Nephron progenitor cell (in vitro differentiated cells): ENCODE measurements around the gene PPM1L.

Source experiments
- DNase-seq: peaks from one replicate; pipeline ENCODE4 v3.0.0; 2021
- H3K27ac Mint-ChIP-seq: 2 replicates; pipeline ENCODE4 v1.8.0; 2021; ENCODE audit warnings: mild to moderate bottlenecking, moderate library complexity, mixed read lengths
- H3K27me3 Mint-ChIP-seq: 2 replicates; pipeline ENCODE4 v1.8.0; 2021; ENCODE audit warnings: mild to moderate bottlenecking, low read depth, mixed read lengths; ENCODE audit not compliant: poor library complexity
- H3K36me3 Mint-ChIP-seq: 2 replicates; pipeline ENCODE4 v1.8.0; 2021; ENCODE audit warnings: low read depth, mixed read lengths
- H3K4me1 Mint-ChIP-seq: 2 replicates; pipeline ENCODE4 v1.8.0; 2021; ENCODE audit warnings: mixed read lengths
- H3K4me3 Mint-ChIP-seq: 2 replicates; pipeline ENCODE4 v1.8.0; 2021; ENCODE audit warnings: mild to moderate bottlenecking, moderate library complexity, mixed read lengths
- H3K9me3 Mint-ChIP-seq: 2 replicates; pipeline ENCODE4 v1.8.0; 2021; ENCODE audit warnings: mild to moderate bottlenecking, moderate library complexity, mixed read lengths
- CTCF ChIP-seq: fragments of 200-600 bp; sonication (generic); IDR thresholded peaks from 2 replicates; pipeline ENCODE4 v1.5.0; 2021; ENCODE audit warnings: antibody characterized with exemption

Gene PPM1L

GRCh38 chr3:160768031-160768430, 12.0 kb downstream of the PPM1L start:
- no peak for TF ChIP-seq CTCF
- Mint-ChIP-seq H3K9me3 (no peaks in the 10 kb centered on the region), H3K27ac (no peak overlapping the region), H3K4me1 (no peaks in the 10 kb centered on the region), H3K36me3 (no peaks in the 10 kb centered on the region), H3K4me3 (no peak overlapping the region), H3K27me3 (no peaks in the 10 kb centered on the region)
- no peak for DNase-seq

GRCh38 chr3:160768918-160769317, 12.9 kb downstream of the PPM1L start:
- no peaks in the 10 kb centered on the region for H3K9me3 Mint-ChIP-seq
- H3K27ac Mint-ChIP-seq, result no peak overlapping the region
- no peak overlapping the region for H3K4me3 Mint-ChIP-seq

DNA sequence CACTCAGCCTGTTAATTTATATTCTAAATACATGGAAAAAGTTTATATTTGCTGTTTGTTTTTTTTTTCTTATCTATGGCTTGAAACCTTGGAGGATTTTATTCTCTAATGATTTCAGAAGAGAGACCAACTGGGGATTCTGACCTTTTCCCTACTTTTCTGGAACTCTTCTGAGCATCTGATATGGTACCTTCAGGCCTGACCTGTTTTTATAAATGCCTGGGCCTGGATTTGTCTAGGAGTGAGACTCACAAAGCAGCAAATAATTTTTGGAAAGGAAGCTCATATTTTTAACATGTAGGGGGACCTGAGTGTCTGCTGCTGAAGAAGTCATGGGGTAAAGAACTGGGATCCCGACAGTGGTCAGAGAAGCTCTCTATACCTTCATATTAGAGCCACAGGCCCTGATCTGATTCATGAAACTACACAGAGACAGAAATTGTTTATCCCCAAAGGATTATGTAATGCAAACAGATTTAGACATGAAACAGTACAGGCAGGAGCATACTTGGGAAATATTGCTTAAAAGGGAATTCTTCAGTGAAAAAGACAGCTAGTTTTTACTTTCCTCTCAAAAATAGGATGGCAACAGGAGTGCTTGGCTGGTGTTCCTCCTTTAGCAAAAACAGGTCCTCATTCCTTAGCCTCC, 15.9 kb downstream of the PPM1L start:
- H3K9me3 Mint-ChIP-seq, result no peaks in the 10 kb centered on the region
- H3K4me3 Mint-ChIP-seq, result no peak overlapping the region
- no peak for DNase-seq
- H3K27ac Mint-ChIP-seq, result no peak overlapping the region
- TF ChIP-seq CTCF, result no peak
- H3K36me3 Mint-ChIP-seq, result no peaks in the 10 kb centered on the region
- H3K4me1 Mint-ChIP-seq, result no peaks in the 10 kb centered on the region
- H3K27me3 Mint-ChIP-seq, result no peaks in the 10 kb centered on the region

More at GRCh38 chr3:160768918-160769317, 12.9 kb downstream of the PPM1L start:
- TF ChIP-seq CTCF, result no peak
- Mint-ChIP-seq H3K27me3 (no peaks in the 10 kb centered on the region), H3K36me3 (no peaks in the 10 kb centered on the region), H3K4me1 (no peaks in the 10 kb centered on the region)
- DNase-seq, result no peak

GRCh38 chr3:160773722-160774121, 17.7 kb downstream of the PPM1L start:
- Mint-ChIP-seq H3K27ac (no peak overlapping the region), H3K9me3 (no peaks in the 10 kb centered on the region), H3K27me3 (no peaks in the 10 kb centered on the region), H3K36me3 (no peaks in the 10 kb centered on the region), H3K4me1 (no peaks in the 10 kb centered on the region), H3K4me3 (no peak overlapping the region)
- TF ChIP-seq CTCF, result no peak
- DNase-seq, result no peak

GRCh38 chr3:160774172-160774571, 18.1 kb downstream of the PPM1L start:
- DNase-seq, result no peak
- no peaks in the 10 kb centered on the region for H3K36me3 Mint-ChIP-seq
- no peaks in the 10 kb centered on the region for H3K9me3 Mint-ChIP-seq
- TF ChIP-seq CTCF, result no peak
- no peak overlapping the region for H3K4me3 Mint-ChIP-seq
- no peaks in the 10 kb centered on the region for H3K27me3 Mint-ChIP-seq
- no peaks in the 10 kb centered on the region for H3K4me1 Mint-ChIP-seq
- no peak overlapping the region for H3K27ac Mint-ChIP-seq

DNA sequence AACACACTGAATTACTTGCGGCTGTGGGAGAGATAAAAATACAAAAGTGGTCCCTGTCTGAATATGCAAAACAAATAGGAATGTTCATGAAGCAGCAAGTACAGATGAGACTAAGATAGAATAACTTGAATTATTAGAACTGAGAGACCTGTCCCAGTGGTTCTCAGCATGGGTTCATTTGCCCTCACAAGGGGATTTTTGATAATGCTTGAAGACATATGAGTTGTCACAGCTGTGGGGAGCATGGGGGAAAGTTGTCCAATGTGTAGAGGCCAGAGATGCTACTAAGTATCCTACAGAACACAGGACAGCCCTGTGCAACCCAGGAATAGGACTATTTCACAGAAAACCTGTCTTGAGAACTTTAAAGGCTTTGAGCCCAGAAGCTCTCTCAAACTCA, 22.4 kb downstream of the PPM1L start:
- Mint-ChIP-seq H3K36me3 (no peaks in the 10 kb centered on the region), H3K4me3 (no peak overlapping the region), H3K27me3 (no peaks in the 10 kb centered on the region), H3K4me1 (no peaks in the 10 kb centered on the region), H3K9me3 (no peaks in the 10 kb centered on the region), H3K27ac (no peak overlapping the region)
- TF ChIP-seq CTCF, result no peak
- DNase-seq, result no peak
